H9 (cell line): ENCODE data around the gene CDH23. TPM values are rescaled to one million over a fixed set of nuclear protein-coding genes. Genes with fewer than 3 reads are reported as not detected.

ENCODE experiments used
- DNase-seq: peaks from one replicate; pipeline ENCODE4 v3.0.0-alpha.2; 2017
- H2AFZ ChIP-seq: one replicate; pipeline ENCODE4 v1.6.1; 2013; ENCODE audit warnings: mild to moderate bottlenecking, low read length, control low read depth, moderate library complexity
- H2AK5ac ChIP-seq: 2 replicates; pipeline ENCODE4 v1.6.1; 2013; ENCODE audit warnings: low read length, control low read depth, mixed read lengths; ENCODE audit not compliant: insufficient read length
- H2BK120ac ChIP-seq: one replicate; pipeline ENCODE4 v1.6.1; 2013; ENCODE audit warnings: low read depth, mild to moderate bottlenecking, low read length, control low read depth, inconsistent platforms; ENCODE audit not compliant: poor library complexity, severe bottlenecking
- H2BK12ac ChIP-seq: 2 replicates; pipeline ENCODE4 v1.6.1; 2013; ENCODE audit warnings: low read length, control low read depth, mixed read lengths, low read depth; ENCODE audit not compliant: insufficient read length
- H2BK15ac ChIP-seq: 2 replicates; pipeline ENCODE4 v1.6.1; 2013; ENCODE audit warnings: low read depth, low read length, control low read depth
- H2BK20ac ChIP-seq: one replicate; pipeline ENCODE4 v1.6.1; 2013; ENCODE audit warnings: low read depth, mild to moderate bottlenecking, low read length, control low read depth, inconsistent platforms; ENCODE audit not compliant: poor library complexity, severe bottlenecking
- H2BK5ac ChIP-seq: 2 replicates; pipeline ENCODE4 v1.6.1; 2013; ENCODE audit warnings: low read length, control low read depth, mixed read lengths; ENCODE audit not compliant: insufficient read length
- H3K14ac ChIP-seq: 2 replicates; pipeline ENCODE4 v1.6.1; 2013; ENCODE audit warnings: low read length, control low read depth; ENCODE audit not compliant: insufficient read depth
- H3K18ac ChIP-seq: 2 replicates; pipeline ENCODE4 v1.6.1; 2013; ENCODE audit warnings: low read depth, mild to moderate bottlenecking, mixed read lengths, low read length, control low read depth; ENCODE audit not compliant: insufficient read length
- H3K23ac ChIP-seq: 2 replicates; pipeline ENCODE4 v1.6.1; 2013; ENCODE audit warnings: low read length, control low read depth, mixed read lengths, low read depth; ENCODE audit not compliant: insufficient read length
- H3K23me2 ChIP-seq: 2 replicates; pipeline ENCODE4 v1.6.1; 2013; ENCODE audit warnings: low read depth, mild to moderate bottlenecking, mixed read lengths, low read length, control low read depth; ENCODE audit not compliant: insufficient read length, poor library complexity, severe bottlenecking
- H3K27ac ChIP-seq: 2 replicates; pipeline ENCODE4 v1.5.1; 2013; ENCODE audit warnings: low read length, control low read depth, mixed read lengths, low read depth; ENCODE audit not compliant: insufficient read length
- H3K27me3 ChIP-seq: 2 replicates; pipeline ENCODE4 v1.6.1; 2013; ENCODE audit warnings: low read length, control low read depth, inconsistent platforms; ENCODE audit not compliant: insufficient read depth
- H3K4ac ChIP-seq: 2 replicates; pipeline ENCODE4 v1.6.1; 2013; ENCODE audit warnings: low read depth, mild to moderate bottlenecking, control low read depth, inconsistent platforms, low read length, moderate library complexity
- H3K4me1 ChIP-seq: 2 replicates; pipeline ENCODE4 v1.6.1; 2013; ENCODE audit warnings: low read length, control low read depth, inconsistent platforms; ENCODE audit not compliant: insufficient read depth
- H3K4me2 ChIP-seq: 2 replicates; pipeline ENCODE4 v1.6.1; 2013; ENCODE audit warnings: low read length, control low read depth, mixed read lengths; ENCODE audit not compliant: insufficient read length, insufficient read depth
- H3K56ac ChIP-seq: 2 replicates; pipeline ENCODE4 v1.6.1; 2013; ENCODE audit warnings: low read depth, mild to moderate bottlenecking, mixed read lengths, low read length, control low read depth; ENCODE audit not compliant: insufficient read length
- H3K79me1 ChIP-seq: 2 replicates; pipeline ENCODE4 v1.6.1; 2013; ENCODE audit warnings: low read depth, mild to moderate bottlenecking, moderate library complexity, low read length, control low read depth, inconsistent platforms; ENCODE audit not compliant: insufficient read depth, poor library complexity, severe bottlenecking
- H3K79me2 ChIP-seq: 2 replicates; pipeline ENCODE4 v1.6.1; 2013; ENCODE audit warnings: low read length, control low read depth, inconsistent platforms; ENCODE audit not compliant: insufficient read depth
- H3K9ac ChIP-seq: 2 replicates; pipeline ENCODE4 v1.6.1; 2013; ENCODE audit warnings: low read length, control low read depth, mixed read lengths; ENCODE audit not compliant: insufficient read length; ENCODE audit errors: extremely low read depth
- H3K9me3 ChIP-seq: one replicate; pipeline ENCODE4 v1.6.1; 2013; ENCODE audit warnings: low read depth, low read length, inconsistent platforms; ENCODE audit not compliant: control insufficient read depth
- H3T11ph ChIP-seq: one replicate; pipeline ENCODE4 v1.6.1; 2013; ENCODE audit warnings: mild to moderate bottlenecking, low read length, control low read depth, inconsistent platforms
- H4K20me1 ChIP-seq: one replicate; pipeline ENCODE4 v1.6.1; 2013; ENCODE audit not compliant: control insufficient read depth, insufficient read length, insufficient read depth
- H4K5ac ChIP-seq: 2 replicates; pipeline ENCODE4 v1.6.1; 2013; ENCODE audit warnings: low read depth, mild to moderate bottlenecking, mixed read lengths, low read length, control low read depth; ENCODE audit not compliant: insufficient read length
- H4K8ac ChIP-seq: replicated peaks from 2 replicates; pipeline ENCODE4 v1.6.1; 2013; ENCODE audit warnings: low read length, control low read depth, mixed read lengths, low read depth; ENCODE audit not compliant: insufficient read length
- H4K91ac ChIP-seq: 2 replicates; pipeline ENCODE4 v1.6.1; 2013; ENCODE audit warnings: low read depth, mild to moderate bottlenecking, moderate library complexity, mixed read lengths, low read length, control low read depth; ENCODE audit not compliant: insufficient read length
- H3K27ac Mint-ChIP-seq, 3 experiments: 2 replicates in 2 of 3; 3 replicates in 1 of 3; pipeline ENCODE4 v1.8.0; 2020 to 2021; ENCODE audit warnings: mixed read lengths in 3 of 3, mild to moderate bottlenecking in 1 of 3, moderate library complexity in 1 of 3
- H3K27me3 Mint-ChIP-seq: 2 replicates; pipeline ENCODE4 v1.8.0; 2021; ENCODE audit warnings: low read depth, mild to moderate bottlenecking, moderate library complexity, mixed read lengths
- H3K36me3 Mint-ChIP-seq, 3 experiments: 2 replicates in 2 of 3; 3 replicates in 1 of 3; pipeline ENCODE4 v1.8.0; 2020 to 2021; ENCODE audit warnings: low read depth in 3 of 3, mixed read lengths in 3 of 3; ENCODE audit not compliant: insufficient read depth in 1 of 3
- H3K4me1 Mint-ChIP-seq, 2 experiments: 2 replicates each; pipeline ENCODE4 v1.8.0; 2020; ENCODE audit warnings: mixed read lengths in 2 of 2
- H3K4me3 Mint-ChIP-seq, 2 experiments: 2 replicates in 1 of 2; 3 replicates in 1 of 2; pipeline ENCODE4 v1.8.0; 2020 to 2021; ENCODE audit warnings: mild to moderate bottlenecking in 2 of 2, mixed read lengths in 2 of 2, moderate library complexity in 1 of 2
- H3K9me3 Mint-ChIP-seq, 2 experiments: 2 replicates in 1 of 2; 3 replicates in 1 of 2; pipeline ENCODE4 v1.8.0; 2020; ENCODE audit warnings: mild to moderate bottlenecking in 2 of 2, mixed read lengths in 2 of 2, moderate library complexity in 1 of 2
- CTCF ChIP-seq: fragments of 200-600 bp; sonication (generic); conservative IDR thresholded peaks from 3 replicates; pipeline ENCODE4 v1.8.0; 2021; ENCODE audit warnings: antibody characterized with exemption, mild to moderate bottlenecking
- WGBS: extraction: QIAGEN DNeasy Blood & Tissue Kit; methylation state at CpG from one replicate; pipeline ENCODE4 v1.1.7; 2013; ENCODE audit warnings: missing lambda C conversion rate, low lambda C conversion rate, mixed read lengths; ENCODE audit not compliant: insufficient read length; ENCODE audit errors: extremely low coverage; 5-methylcytosine and 5-hydroxymethylcytosine counted together
- total RNA-seq: library from RNA; stranded (reverse); gene quantifications from 2 replicates; pipeline ENCODE4 v1.2.1, GENCODE V29; 2021

The CDH23 gene
- total RNA-seq, 1 experiment from 2014 or later: 2.1 TPM

GRCh38 chr10:71698737-71699136 lies 302.0 kb downstream of the CDH23 start:
- no peak overlapping the region for H2BK15ac ChIP-seq
- H3K56ac ChIP-seq: no peak overlapping the region
- Mint-ChIP-seq H3K9me3 (no peaks in the 10 kb centered on the region), H3K4me1 (peaks cover 8 to 14% of the 10 kb centered on the region in 2 experiments), H3K27ac (no peak overlapping the region; a peak in 1 of 7 replicates), H3K36me3 (no peaks in the 10 kb centered on the region), H3K4me3 (no peak overlapping the region), H3K27me3 (peaks cover 2% of the 10 kb centered on the region; the same call in 1 of the 2 replicates)
- no peak overlapping the region for H3K27ac ChIP-seq
- WGBS: no CpG with 5 or more reads among the region's 5 CpGs
- no peak overlapping the region for H2BK12ac ChIP-seq
- no peak overlapping the region for H4K5ac ChIP-seq
- H3K9me3 ChIP-seq: no peaks in the 10 kb centered on the region
- H2BK20ac ChIP-seq: no peak overlapping the region
- no peak overlapping the region for H3K9ac ChIP-seq
- no peak overlapping the region for H2AFZ ChIP-seq
- no peak overlapping the region for H3K23ac ChIP-seq
- H3K14ac ChIP-seq: no peak overlapping the region
- H3K79me1 ChIP-seq: no peaks in the 10 kb centered on the region
- H2BK120ac ChIP-seq: no peak overlapping the region
- no peak overlapping the region for H4K8ac ChIP-seq
- no peaks in the 10 kb centered on the region for H3K23me2 ChIP-seq
- no peak overlapping the region for H2AK5ac ChIP-seq
- H3K4ac ChIP-seq: no peak overlapping the region
- no peaks in the 10 kb centered on the region for H3K79me2 ChIP-seq
- no peak overlapping the region for H3K4me2 ChIP-seq
- no peaks in the 10 kb centered on the region for H3K4me1 ChIP-seq
- no peak for TF ChIP-seq CTCF
- DNase-seq: no peak
- no peaks in the 10 kb centered on the region for H4K20me1 ChIP-seq
- H3T11ph ChIP-seq: no peak overlapping the region
- H4K91ac ChIP-seq: no peak overlapping the region
- no peaks in the 10 kb centered on the region for H3K27me3 ChIP-seq
- no peak overlapping the region for H2BK5ac ChIP-seq
- H3K18ac ChIP-seq: no peak overlapping the region
